ENCODE data around the gene COG8. TPM values are rescaled to one million over a fixed set of nuclear protein-coding genes. Genes with fewer than 3 reads are reported as not detected.
"Not testable (repeated sequence)": the region's sequence is repeated elsewhere in the genome, so short reads cannot be mapped to it uniquely, and the experiment has no call there.

The COG8 gene
- polyA plus RNA-seq, 1 donor = 39.5 TPM

GRCh38 chr16:69319826-69320739 lies 19.3 kb downstream of the COG8 start:
- no peak for DNase-seq

GRCh38 chr16:69319381-69319780 lies 20.0 kb downstream of the COG8 start:
- DNase-seq = no peak

GRCh38 chr16:69318911-69319289 lies 20.5 kb downstream of the COG8 start:
- no peak for DNase-seq

GRCh38 chr16:69318177-69318910 lies 21.0 kb downstream of the COG8 start:
- DNase-seq = no peak

GRCh38 chr16:69316595-69317034 lies 22.7 kb downstream of the COG8 start:
- DNase-seq = no peak

GRCh38 chr16:69315486-69316311 lies 23.7 kb downstream of the COG8 start:
- DNase-seq = no peak

GRCh38 chr16:69314534-69314933 lies 24.8 kb downstream of the COG8 start:
- DNase-seq = no peak

- no peak for DNase-seq
These were observed 25.9 kb downstream of the COG8 start for GRCh38 chr16:69313469-69313868.

DNA sequence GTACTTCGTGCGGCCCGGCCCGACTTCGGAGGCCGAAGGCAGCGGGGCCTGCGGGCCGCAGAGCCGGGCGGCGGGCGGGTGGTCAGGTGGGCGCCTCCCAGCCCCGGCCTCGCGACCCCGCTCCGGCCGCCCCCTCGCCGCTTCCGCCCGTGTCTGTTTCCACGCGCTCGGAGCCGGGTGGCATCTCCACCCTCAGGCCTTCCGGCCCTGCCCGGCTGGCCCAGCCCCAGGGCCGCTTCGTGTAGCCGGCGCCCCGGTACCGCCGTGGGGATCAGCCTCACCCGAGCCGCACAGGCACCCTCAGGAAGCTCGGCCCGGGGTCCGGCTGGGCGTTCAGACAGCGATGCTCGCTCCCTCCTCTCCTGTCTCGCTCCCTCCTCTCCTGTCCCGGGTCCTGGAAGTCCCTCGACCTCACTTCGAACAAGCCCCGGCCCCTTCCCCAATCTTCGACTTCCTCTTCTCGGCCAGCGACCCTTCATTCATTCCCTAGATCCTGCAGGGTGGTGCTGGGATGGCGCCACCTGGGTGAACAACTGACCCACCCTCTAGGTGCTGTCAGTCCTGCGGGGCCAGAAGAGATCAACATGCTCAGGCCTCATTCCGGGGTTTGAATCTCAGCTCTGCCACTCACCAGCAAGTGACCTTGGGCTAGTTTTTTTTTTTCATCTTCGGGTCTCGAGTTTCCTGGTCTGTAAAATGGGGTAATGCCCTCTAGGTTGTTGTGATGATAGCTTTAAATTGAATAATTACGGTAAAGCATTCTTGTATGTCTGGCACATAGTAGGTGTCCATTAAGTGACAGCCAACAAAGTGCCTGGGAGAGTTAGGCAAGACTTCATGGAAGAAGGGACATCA lies 27.6 kb downstream of the COG8 start:
- DNase-seq = peak; percentile 18

- DNase-seq = peak; percentile 96
These were observed 28.5 kb downstream of the COG8 start, which contains the start of gene VPS4A for GRCh38 chr16:69310653-69311532. Gene VPS4A (plus strand): TSS chr16:69311350. CDS start chr16:69311512, 162 bp downstream.

DNA sequence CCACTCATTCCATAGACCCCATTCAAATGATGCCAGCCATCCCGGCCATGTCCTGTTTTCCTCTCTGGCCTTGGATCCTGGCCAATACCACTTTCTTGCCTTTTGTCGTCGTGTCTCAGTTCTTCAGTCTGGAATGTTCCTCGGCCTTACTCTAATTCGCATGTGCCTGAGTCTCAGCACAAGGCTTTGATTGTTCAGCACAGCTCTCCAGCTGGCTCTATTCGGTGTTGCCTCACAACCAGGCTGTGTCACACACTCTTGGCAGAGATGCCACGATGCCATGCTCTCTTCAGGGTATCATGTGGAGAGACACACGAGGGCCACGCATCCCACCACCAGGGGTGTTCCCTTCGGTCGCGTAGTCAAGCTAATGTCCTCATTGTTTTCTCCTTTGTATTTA lies 30.0 kb downstream of the COG8 start:
- no peak for DNase-seq

GRCh38 chr16:69307856-69308255 lies 31.5 kb downstream of the COG8 start:
- DNase-seq = no peak

GRCh38 chr16:69307091-69307490 lies 32.3 kb downstream of the COG8 start:
- DNase-seq = no peak

- no peak for DNase-seq
These were observed 33.3 kb downstream of the COG8 start for GRCh38 chr16:69306031-69306430.

GRCh38 chr16:69302301-69302700 lies 37.1 kb downstream of the COG8 start:
- no peak for DNase-seq

DNA sequence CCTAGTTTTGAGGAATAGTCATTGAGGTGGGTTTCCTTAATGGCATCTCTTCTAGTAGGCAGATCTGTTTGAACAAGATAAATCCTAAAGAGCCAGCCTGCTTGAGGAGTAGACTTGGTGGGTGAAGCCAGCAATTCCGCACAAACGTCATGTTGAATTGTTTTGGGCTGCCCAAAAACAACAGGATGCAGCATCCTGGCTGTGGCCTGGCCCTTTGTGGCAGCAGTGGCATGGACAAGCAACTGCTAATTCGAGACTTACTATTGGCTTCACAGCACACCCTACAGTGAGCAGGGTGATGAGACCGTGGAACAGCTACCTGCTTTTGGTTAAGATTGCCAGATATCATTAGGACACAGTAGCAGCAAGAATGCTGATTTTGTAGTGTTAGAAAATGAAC lies 37.5 kb downstream of the COG8 start:
- DNase-seq = no peak

DNA sequence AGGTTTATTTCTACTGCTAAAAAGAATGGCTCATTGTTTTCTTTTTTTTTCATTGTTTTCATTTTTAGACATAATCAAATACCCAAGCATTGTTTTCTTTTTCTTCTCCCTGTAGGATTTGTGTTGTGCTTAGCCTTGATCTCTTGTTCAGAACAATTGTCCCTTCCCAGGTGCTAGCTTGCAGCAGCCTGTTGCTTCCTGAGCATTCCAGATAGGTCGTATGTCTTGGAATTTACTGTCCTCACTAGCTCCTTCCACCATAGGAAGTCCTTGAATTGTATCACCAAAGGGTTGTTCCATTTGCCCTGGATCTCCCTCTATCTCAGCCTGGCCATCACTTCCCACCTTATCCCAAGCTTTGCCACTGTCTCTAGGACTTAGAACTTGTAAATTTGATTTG lies 38.2 kb downstream of the COG8 start:
- no peak for DNase-seq

- no peak for DNase-seq
These were observed 41.1 kb downstream of the COG8 start for GRCh38 chr16:69298261-69298660.

GRCh38 chr16:69296771-69297170 lies 42.6 kb downstream of the COG8 start:
- not testable (repeated sequence) for DNase-seq

DNA sequence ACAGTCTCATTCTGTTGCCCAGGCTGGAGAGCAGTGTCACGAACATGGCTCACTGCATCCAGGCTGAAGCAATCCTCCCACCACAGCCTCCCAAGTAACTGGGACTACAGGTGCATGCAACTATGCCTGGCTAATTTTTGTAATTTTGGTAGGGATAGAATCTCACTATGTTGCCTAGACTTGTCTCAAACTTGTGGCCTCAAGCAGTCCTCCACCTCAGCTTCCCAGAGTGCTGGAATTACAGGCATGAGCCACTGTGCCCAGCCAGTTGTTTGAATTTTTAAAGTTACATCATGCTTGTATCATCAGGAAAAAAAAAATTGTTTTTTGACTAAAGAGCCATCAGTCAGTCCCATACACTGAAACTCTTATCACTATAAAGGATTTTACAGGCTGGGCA lies 45.3 kb downstream of the COG8 start:
- DNase-seq = no peak
